Activated T-cell treated with anti-CD3 and anti-CD28 coated beads for 4 hours (primary cell): ENCODE measurements around the gene CAMTA1.

Experiments
- DNase-seq: peaks from one replicate; pipeline ENCODE4 v3.0.0-alpha.2; 2020

Gene CAMTA1

GRCh38 chr1:7097938-7098592 is 312.8 kb downstream of the CAMTA1 start:
- DNase-seq: no peak

- DNase-seq: no peak
Measured at GRCh38 chr1:7098641-7099040, 313.4 kb downstream of the CAMTA1 start.

- DNase-seq: no peak
Measured at GRCh38 chr1:7100479-7100878, 315.2 kb downstream of the CAMTA1 start.

- no peak for DNase-seq
Measured at GRCh38 chr1:7101187-7101586, 315.9 kb downstream of the CAMTA1 start.

GRCh38 chr1:7103361-7103782 is 318.1 kb downstream of the CAMTA1 start:
- no peak for DNase-seq

GRCh38 chr1:7103874-7104273 is 318.6 kb downstream of the CAMTA1 start:
- DNase-seq: no peak

GRCh38 chr1:7104339-7104738 is 319.1 kb downstream of the CAMTA1 start:
- no peak for DNase-seq

- DNase-seq: no peak
Measured at GRCh38 chr1:7105269-7105668, 320.0 kb downstream of the CAMTA1 start.

- no peak for DNase-seq
Measured at GRCh38 chr1:7106442-7107108, 321.3 kb downstream of the CAMTA1 start.

- DNase-seq: no peak
Measured at GRCh38 chr1:7107109-7107830, 322.0 kb downstream of the CAMTA1 start.

GRCh38 chr1:7108251-7108650 is 323.0 kb downstream of the CAMTA1 start:
- no peak for DNase-seq

GRCh38 chr1:7109901-7110300 is 324.6 kb downstream of the CAMTA1 start:
- no peak for DNase-seq

- no peak for DNase-seq
Measured at GRCh38 chr1:7110321-7110720, 325.1 kb downstream of the CAMTA1 start.

GRCh38 chr1:7111853-7112252 is 326.6 kb downstream of the CAMTA1 start:
- DNase-seq: no peak

GRCh38 chr1:7113136-7113535 is 327.9 kb downstream of the CAMTA1 start:
- no peak for DNase-seq

GRCh38 chr1:7113822-7114221 is 328.6 kb downstream of the CAMTA1 start:
- DNase-seq: no peak

- DNase-seq: no peak
Measured at GRCh38 chr1:7116001-7116400, 330.7 kb downstream of the CAMTA1 start.

GRCh38 chr1:7117399-7118281 is 332.4 kb downstream of the CAMTA1 start:
- DNase-seq: no peak

GRCh38 chr1:7119156-7119555 is 333.9 kb downstream of the CAMTA1 start:
- DNase-seq: no peak

GRCh38 chr1:7120863-7121621 is 335.8 kb downstream of the CAMTA1 start:
- DNase-seq: no peak

- DNase-seq: no peak
Measured at GRCh38 chr1:7121622-7121988, 336.4 kb downstream of the CAMTA1 start.

GRCh38 chr1:7127322-7128075 is 342.2 kb downstream of the CAMTA1 start:
- DNase-seq: no peak
